PC-3 (cell line): Measurements from ENCODE around the gene LRRC56.

Experiments used
- CTCF ChIP-seq: fragments of 300-600 bp; sonication (generic); conservative IDR thresholded peaks from 2 replicates; pipeline ENCODE4 v1.5.1; 2017; ENCODE audit warnings: antibody characterized with exemption, low read depth, mild to moderate bottlenecking, low read length
- EZH2phosphoT487 ChIP-seq: fragments of 300-600 bp; sonication (generic); IDR thresholded peaks from 2 replicates; pipeline ENCODE4 v1.6.1; 2018; ENCODE audit warnings: mild to moderate bottlenecking, antibody characterized with exemption, low read length, borderline replicate concordance

- TF ChIP-seq CTCF (no peak), EZH2phosphoT487 (no peak)
Observed at GRCh38 chr11:561148-562003, 24.0 kb downstream of the LRRC56 start.
